Esophagus (tissue), 2 donors: Measurements from ENCODE around the gene RNF20. TPM values are rescaled to one million over a fixed set of nuclear protein-coding genes. Genes with fewer than 3 reads are reported as not detected.

Experiments used
- H3K27ac ChIP-seq, 2 donors: one replicate each; pipeline ENCODE4 v1.5.1; 2013; ENCODE audit warnings: low read depth in 2 of 2, mild to moderate bottlenecking in 2 of 2, inconsistent platforms in 1 of 2, low read length in 1 of 2, moderate library complexity in 1 of 2
- H3K27me3 ChIP-seq, 2 donors: one replicate each; pipeline ENCODE4 v1.6.1; 2013; ENCODE audit warnings: low read length in 2 of 2, control low read depth in 1 of 2, mild to moderate bottlenecking in 1 of 2; ENCODE audit not compliant: insufficient read depth in 2 of 2, control insufficient read depth in 1 of 2
- H3K36me3 ChIP-seq, 2 donors: one replicate each; pipeline ENCODE4 v1.6.1; 2013; ENCODE audit warnings: low read length in 1 of 2; ENCODE audit not compliant: control insufficient read depth in 2 of 2, insufficient read depth in 2 of 2
- H3K4me1 ChIP-seq, 2 donors: one replicate each; pipeline ENCODE4 v1.6.1; 2013; ENCODE audit warnings: low read length in 1 of 2; ENCODE audit not compliant: control insufficient read depth in 2 of 2, insufficient read depth in 2 of 2
- H3K4me3 ChIP-seq, 2 donors: one replicate each; pipeline ENCODE4 v1.5.1; 2013; ENCODE audit warnings: low read length in 2 of 2, mild to moderate bottlenecking in 2 of 2, low read depth in 1 of 2, moderate library complexity in 1 of 2
- H3K9me3 ChIP-seq, 2 donors: one replicate each; pipeline ENCODE4 v1.6.1; 2013; ENCODE audit warnings: mild to moderate bottlenecking in 2 of 2, low read depth in 1 of 2, low read length in 1 of 2, moderate library complexity in 1 of 2; ENCODE audit not compliant: control insufficient read depth in 2 of 2, insufficient read depth in 1 of 2
- WGBS, 2 donors: extraction: QIAGEN DNeasy Blood & Tissue Kit; methylation state at CpG; one replicate each; pipeline ENCODE4 v1.1.7; 2013; 5-methylcytosine and 5-hydroxymethylcytosine counted together
- polyA plus RNA-seq, 2 donors: library from polyadenylated mRNA; stranded (reverse); fragments of 200-250 nt; gene quantifications; one replicate each; pipeline ENCODE4 v1.2.3, GENCODE V29; 2013
- donor health status: healthy with polysubstance abuse.
- donor health status: Bipolar disorder and iron deficiency.

The RNF20 gene
- polyA plus RNA-seq, 2 donors: 12.0 to 12.7 TPM

- H3K36me3 ChIP-seq: peaks cover 4 to 8% of the 10 kb centered on the region in 2 donors
Observed at GRCh38 chr9:101564252-101564651, 30.6 kb downstream of the RNF20 start.

GRCh38 chr9:101566904-101567724 is 33.5 kb downstream of the RNF20 start:
- Histone ChIP-seq H3K4me1 (no peaks in the 10 kb centered on the region), H3K27ac (no peak overlapping the region), H3K4me3 (no peak overlapping the region), H3K9me3 (no peaks in the 10 kb centered on the region), H3K36me3 (peaks cover 4 to 8% of the 10 kb centered on the region in 2 donors), H3K27me3 (no peaks in the 10 kb centered on the region)
- WGBS, 2 donors: 85 to 86% methylated on average over 5 of the region's 5 CpGs

More at GRCh38 chr9:101564252-101564651, 30.6 kb downstream of the RNF20 start:
- H3K4me3 ChIP-seq: no peak overlapping the region
- no peaks in the 10 kb centered on the region for H3K27me3 ChIP-seq
- no peak overlapping the region for H3K27ac ChIP-seq
- H3K4me1 ChIP-seq: no peaks in the 10 kb centered on the region
- H3K9me3 ChIP-seq: no peaks in the 10 kb centered on the region

DNA sequence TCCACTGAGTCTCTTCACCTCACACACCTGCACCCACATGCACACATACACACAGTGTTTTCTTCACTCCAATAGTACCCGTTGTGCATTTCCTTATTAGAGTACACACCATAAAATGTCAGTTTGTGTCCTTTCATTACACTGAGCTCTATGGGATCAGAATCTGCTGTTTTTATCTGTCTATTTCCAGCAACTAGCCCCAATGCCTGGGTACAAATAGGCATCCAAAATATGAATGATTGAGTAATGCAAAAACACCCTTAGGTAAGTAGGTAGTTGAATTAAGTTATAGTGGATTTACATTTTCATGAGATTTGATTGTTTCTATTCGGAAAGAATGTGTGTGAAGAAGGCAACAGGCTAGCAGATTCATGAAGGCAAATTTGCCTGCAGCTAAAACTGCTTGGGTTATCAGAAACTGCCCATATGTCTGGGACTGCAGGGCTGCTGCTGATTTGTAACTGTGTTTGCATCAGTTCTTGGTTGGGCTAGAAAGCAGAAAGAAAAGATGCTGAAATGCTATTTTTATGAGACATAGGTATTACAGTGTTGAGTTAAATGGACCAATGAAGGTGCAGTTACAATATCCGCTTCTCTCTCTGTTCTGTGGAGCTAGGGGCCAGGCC is 34.2 kb downstream of the RNF20 start:
- WGBS, 2 donors: 92 to 93% methylated on average over 3 of the region's 3 CpGs
- peaks cover 4% of the 10 kb centered on the region in 2 donors for H3K36me3 ChIP-seq
- no peaks in the 10 kb centered on the region for H3K27me3 ChIP-seq
- H3K9me3 ChIP-seq: no peaks in the 10 kb centered on the region
- no peaks in the 10 kb centered on the region for H3K4me1 ChIP-seq
- H3K4me3 ChIP-seq: no peak overlapping the region
- H3K27ac ChIP-seq: no peak overlapping the region

DNA sequence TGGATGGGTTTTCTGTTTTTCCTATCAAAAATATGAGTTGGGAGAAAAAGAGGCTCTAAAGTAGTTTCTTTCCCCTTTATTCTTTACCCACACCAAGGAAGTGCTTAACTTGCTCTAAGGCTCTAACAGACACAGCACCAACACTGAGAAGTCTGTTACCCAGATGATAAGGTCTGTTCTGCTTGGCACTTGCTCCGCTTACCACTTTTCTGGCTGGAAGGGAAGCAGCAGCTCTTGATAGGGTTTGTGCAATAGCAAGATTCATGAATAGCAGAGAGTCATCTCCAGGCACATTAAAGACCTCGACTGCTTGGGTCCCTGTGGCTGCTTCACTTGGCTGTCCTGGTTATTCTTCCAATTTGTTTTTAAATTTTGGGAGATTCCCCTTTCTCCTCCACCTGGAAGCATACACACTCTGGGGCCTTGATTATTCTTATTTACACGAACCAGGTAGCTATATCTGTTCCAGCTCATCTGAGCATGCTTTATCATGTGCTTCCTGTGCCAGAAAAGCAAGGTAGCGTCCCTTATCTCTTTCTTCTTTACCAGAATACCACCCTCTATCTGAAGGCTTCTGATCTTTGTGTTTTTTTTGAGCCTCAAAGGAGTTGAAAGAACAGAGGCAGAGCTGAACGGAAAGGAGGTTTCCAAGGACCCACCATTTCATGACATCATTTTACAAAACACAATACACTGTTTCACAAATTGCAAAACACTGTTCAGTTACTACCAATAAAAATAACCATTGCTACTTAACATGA is 36.3 kb downstream of the RNF20 start:
- no peak overlapping the region for H3K27ac ChIP-seq
- no peaks in the 10 kb centered on the region for H3K9me3 ChIP-seq
- peaks cover 0 to 2% of the 10 kb centered on the region in 2 donors for H3K36me3 ChIP-seq
- H3K4me3 ChIP-seq: no peak overlapping the region
- no peaks in the 10 kb centered on the region for H3K27me3 ChIP-seq
- no peaks in the 10 kb centered on the region for H3K4me1 ChIP-seq
- 76 to 81% methylated on average over 5 of the region's 5 CpGs for WGBS, 2 donors

DNA sequence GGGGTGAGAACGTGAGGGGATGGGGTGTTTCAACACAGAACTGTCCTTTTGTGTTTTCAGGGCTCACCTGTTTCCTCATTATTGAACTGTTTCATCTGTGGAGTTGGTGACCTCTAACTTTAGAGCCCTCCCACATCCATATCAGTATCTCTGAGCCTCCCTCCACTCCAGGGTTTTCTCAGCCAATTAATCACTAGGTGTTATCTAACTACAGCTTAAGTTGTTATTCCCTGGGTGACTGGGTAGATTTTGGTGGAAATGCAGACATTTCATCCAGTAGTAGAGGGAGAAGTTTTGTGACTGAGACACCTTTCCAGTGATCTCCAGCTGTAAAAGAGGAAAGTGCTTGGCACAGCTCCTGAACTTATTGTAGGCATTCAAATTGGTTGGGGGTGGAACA is 37.5 kb downstream of the RNF20 start:
- WGBS, 2 donors: 67 to 74% methylated on average over 1 of the region's 1 CpG
- Histone ChIP-seq H3K36me3 (peaks cover 0 to 2% of the 10 kb centered on the region in 2 donors), H3K27me3 (no peaks in the 10 kb centered on the region), H3K4me1 (no peaks in the 10 kb centered on the region), H3K9me3 (no peaks in the 10 kb centered on the region), H3K27ac (no peak overlapping the region), H3K4me3 (no peak overlapping the region)

GRCh38 chr9:101572316-101572715 is 38.7 kb downstream of the RNF20 start:
- Histone ChIP-seq H3K9me3 (no peaks in the 10 kb centered on the region), H3K4me1 (no peaks in the 10 kb centered on the region), H3K36me3 (peaks cover 0 to 2% of the 10 kb centered on the region in 2 donors), H3K27me3 (no peaks in the 10 kb centered on the region), H3K4me3 (no peak overlapping the region), H3K27ac (no peak overlapping the region)
- WGBS, 2 donors: 53 to 82% methylated on average over 2 of the region's 2 CpGs

DNA sequence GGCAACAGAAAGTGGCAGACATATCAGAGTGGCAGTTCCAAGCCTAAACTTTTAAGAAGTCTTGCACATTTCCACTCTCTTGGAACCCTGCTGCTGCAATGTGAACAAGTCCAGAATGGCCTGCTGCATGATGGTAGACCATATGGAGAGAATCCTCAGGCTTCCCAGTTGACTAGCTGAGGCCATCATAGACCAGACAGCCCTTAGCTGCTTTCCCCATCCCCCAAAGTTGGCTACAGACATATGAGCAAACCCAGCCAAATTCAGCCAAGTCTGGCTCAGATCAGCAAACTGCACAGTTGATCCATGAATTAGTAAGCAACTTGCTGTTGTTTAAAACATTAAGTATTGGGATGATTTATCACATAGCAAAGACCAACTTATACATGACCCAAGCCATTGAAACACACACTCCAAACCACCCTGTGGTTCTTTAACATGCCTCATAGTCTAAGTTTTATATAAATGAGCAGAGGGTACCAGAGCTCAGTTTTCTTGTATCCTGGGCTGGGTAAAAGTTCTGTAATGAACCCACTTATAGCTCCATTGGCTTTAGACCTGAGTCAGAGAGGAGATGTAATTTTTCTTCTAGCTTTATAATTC is 41.2 kb downstream of the RNF20 start:
- Histone ChIP-seq H3K9me3 (peaks cover 0 to 2% of the 10 kb centered on the region in 2 donors), H3K4me1 (no peaks in the 10 kb centered on the region), H3K27ac (no peak overlapping the region), H3K4me3 (no peak overlapping the region), H3K27me3 (no peaks in the 10 kb centered on the region), H3K36me3 (peaks cover 0 to 2% of the 10 kb centered on the region in 2 donors)

- Histone ChIP-seq H3K4me1 (no peaks in the 10 kb centered on the region), H3K4me3 (no peak overlapping the region), H3K36me3 (no peaks in the 10 kb centered on the region), H3K27me3 (no peaks in the 10 kb centered on the region), H3K27ac (no peak overlapping the region), H3K9me3 (peaks cover 0 to 2% of the 10 kb centered on the region in 2 donors)
- WGBS, 2 donors: 76 to 77% methylated on average over 3 of the region's 3 CpGs
Observed at GRCh38 chr9:101578378-101578777, 44.7 kb downstream of the RNF20 start.

GRCh38 chr9:101579711-101580545 is 46.3 kb downstream of the RNF20 start:
- WGBS, 2 donors: 82 to 85% methylated on average over 6 of the region's 6 CpGs
- Histone ChIP-seq H3K4me1 (no peaks in the 10 kb centered on the region), H3K27ac (no peak overlapping the region), H3K9me3 (peaks cover 0 to 2% of the 10 kb centered on the region in 2 donors), H3K27me3 (no peaks in the 10 kb centered on the region), H3K36me3 (no peaks in the 10 kb centered on the region), H3K4me3 (no peak overlapping the region)
